ENCODE results near the gene SYP. TPM values are rescaled to one million over a fixed set of nuclear protein-coding genes. Genes with fewer than 3 reads are reported as not detected.

SYP gene
- polyA plus RNA-seq (2012; ENCODE audit: low read depth, missing spikeins), result 0.71 TPM

GRCh38 chrX:49199906-49200771 lies at the start of gene SYP:
TSS of gene SYP (minus strand) at chrX:49200193. CDS start at chrX:49200186, 7 bp downstream.
- DNase-seq (ENCODE audit: insufficient read length, low spot score) (peak; percentile 82), FAIRE-seq (peak; percentile 100)
- TF ChIP-seq POLR2AphosphoS5 (IDR thresholded peaks at IDR 0.05; ENCODE audit: low read depth, low read length) (peak; percentile 79), POLR2A (IDR thresholded peaks at IDR 0.05; ENCODE audit: low read depth, low read length) (peak; percentile 77), PAX5 (IDR thresholded peaks at IDR 0.05; ENCODE audit: insufficient read depth, low read length, severe bottlenecking) (peak; percentile 18), TAF1 (IDR thresholded peaks at IDR 0.05; ENCODE audit: low read depth, low read length) (0 out of 2 replicates have a peak, but pooled peaks have one; percentile 58), SPI1 (IDR thresholded peaks at IDR 0.05; ENCODE audit: low read depth, low read length) (no peak), POU2F2 (IDR thresholded peaks at IDR 0.05; ENCODE audit: low read depth, low read length) (0 out of 2 replicates have a peak, but pooled peaks have one; percentile 10)

DNA sequence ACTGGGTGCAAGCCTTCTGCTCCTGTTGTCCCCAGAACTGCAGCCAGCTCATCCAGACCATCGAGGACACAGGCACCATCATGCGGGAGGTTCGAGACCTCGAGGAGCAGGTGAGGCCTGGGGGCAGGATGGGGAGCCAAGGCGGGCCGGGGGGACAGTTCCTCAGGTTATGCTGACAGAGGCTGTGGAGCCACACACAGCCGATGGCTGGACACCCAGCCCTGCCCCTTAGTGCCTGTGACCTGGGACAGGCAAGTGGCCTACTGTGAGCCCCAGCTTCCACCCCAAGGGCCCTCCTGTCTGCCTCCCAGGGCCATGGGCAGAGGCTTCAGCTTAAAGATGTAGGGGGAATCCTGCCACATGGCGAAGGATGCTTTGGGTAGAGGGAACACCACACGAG lies 49.6 kb upstream of the SYP start:
- DNase-seq (ENCODE audit: insufficient read length, low spot score), result no peak
- no peak for FAIRE-seq
- TF ChIP-seq POLR2A (IDR thresholded peaks at IDR 0.05; ENCODE audit: low read depth, low read length) (no peak), SPI1 (IDR thresholded peaks at IDR 0.05; ENCODE audit: low read depth, low read length) (no peak), PAX5 (IDR thresholded peaks at IDR 0.05; ENCODE audit: insufficient read depth, low read length, severe bottlenecking) (no peak), POLR2AphosphoS5 (IDR thresholded peaks at IDR 0.05; ENCODE audit: low read depth, low read length) (no peak), TAF1 (IDR thresholded peaks at IDR 0.05; ENCODE audit: low read depth, low read length) (no peak), POU2F2 (IDR thresholded peaks at IDR 0.05; ENCODE audit: low read depth, low read length) (no peak)

DNA sequence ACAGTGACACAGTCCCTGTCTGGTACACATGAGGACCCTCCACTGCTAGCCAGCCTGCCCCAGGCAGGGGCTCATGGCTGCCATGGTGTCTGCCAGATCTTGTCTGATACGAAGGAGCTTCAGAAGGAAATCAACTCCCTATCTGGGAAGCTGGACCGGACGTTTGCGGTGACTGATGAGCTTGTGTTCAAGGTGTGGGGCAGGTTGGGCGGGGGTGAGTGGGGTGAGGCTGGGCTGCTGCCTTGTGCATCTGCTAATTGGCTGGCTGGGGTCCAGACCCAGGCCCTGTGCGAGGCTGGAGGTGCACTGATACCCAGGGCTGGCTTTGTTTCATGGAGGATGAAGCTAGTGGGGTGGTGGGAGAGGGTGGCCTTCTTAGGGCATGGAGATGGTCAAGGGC lies 49.1 kb upstream of the SYP start:
- no peak for DNase-seq (ENCODE audit: insufficient read length, low spot score)
- no peak for TF ChIP-seq TAF1 (IDR thresholded peaks at IDR 0.05; ENCODE audit: low read depth, low read length)
- TF ChIP-seq SPI1 (IDR thresholded peaks at IDR 0.05; ENCODE audit: low read depth, low read length), result no peak
- no peak for TF ChIP-seq PAX5 (IDR thresholded peaks at IDR 0.05; ENCODE audit: insufficient read depth, low read length, severe bottlenecking)
- TF ChIP-seq POLR2AphosphoS5 (IDR thresholded peaks at IDR 0.05; ENCODE audit: low read depth, low read length), result no peak
- TF ChIP-seq POU2F2 (IDR thresholded peaks at IDR 0.05; ENCODE audit: low read depth, low read length), result no peak
- TF ChIP-seq POLR2A (IDR thresholded peaks at IDR 0.05; ENCODE audit: low read depth, low read length), result no peak
- FAIRE-seq, result no peak

- no peak for TF ChIP-seq TAF1 (IDR thresholded peaks at IDR 0.05; ENCODE audit: low read depth, low read length)
- TF ChIP-seq POLR2A (IDR thresholded peaks at IDR 0.05; ENCODE audit: low read depth, low read length), result no peak
- no peak for TF ChIP-seq SPI1 (IDR thresholded peaks at IDR 0.05; ENCODE audit: low read depth, low read length)
- TF ChIP-seq POU2F2 (IDR thresholded peaks at IDR 0.05; ENCODE audit: low read depth, low read length), result no peak
- TF ChIP-seq POLR2AphosphoS5 (IDR thresholded peaks at IDR 0.05; ENCODE audit: low read depth, low read length), result no peak
- no peak for TF ChIP-seq PAX5 (IDR thresholded peaks at IDR 0.05; ENCODE audit: insufficient read depth, low read length, severe bottlenecking)
- no peak for DNase-seq (ENCODE audit: insufficient read length, low spot score)
- no peak for FAIRE-seq
Observed at GRCh38 chrX:49247916-49248811, 48.2 kb upstream of the SYP start.

- DNase-seq (ENCODE audit: insufficient read length, low spot score) (no peak), FAIRE-seq (no peak)
- TF ChIP-seq POLR2A (IDR thresholded peaks at IDR 0.05; ENCODE audit: low read depth, low read length) (no peak), TAF1 (IDR thresholded peaks at IDR 0.05; ENCODE audit: low read depth, low read length) (no peak), POU2F2 (IDR thresholded peaks at IDR 0.05; ENCODE audit: low read depth, low read length) (no peak)
Observed at GRCh38 chrX:49247346-49247745, 47.4 kb upstream of the SYP start.

GRCh38 chrX:49246541-49246940 lies 46.5 kb upstream of the SYP start:
- no peak for TF ChIP-seq SPI1 (IDR thresholded peaks at IDR 0.05; ENCODE audit: low read depth, low read length)
- no peak for TF ChIP-seq POLR2A (IDR thresholded peaks at IDR 0.05; ENCODE audit: low read depth, low read length)
- no peak for TF ChIP-seq POLR2AphosphoS5 (IDR thresholded peaks at IDR 0.05; ENCODE audit: low read depth, low read length)
- no peak for TF ChIP-seq POU2F2 (IDR thresholded peaks at IDR 0.05; ENCODE audit: low read depth, low read length)
- no peak for DNase-seq (ENCODE audit: insufficient read length, low spot score)
- FAIRE-seq, result no peak

GRCh38 chrX:49244207-49244606 lies 44.2 kb upstream of the SYP start:
- FAIRE-seq, result no peak
- no peak for TF ChIP-seq POLR2A (IDR thresholded peaks at IDR 0.05; ENCODE audit: low read depth, low read length)
- no peak for TF ChIP-seq POU2F2 (IDR thresholded peaks at IDR 0.05; ENCODE audit: low read depth, low read length)
- TF ChIP-seq SPI1 (IDR thresholded peaks at IDR 0.05; ENCODE audit: low read depth, low read length), result no peak
- no peak for TF ChIP-seq POLR2AphosphoS5 (IDR thresholded peaks at IDR 0.05; ENCODE audit: low read depth, low read length)
- TF ChIP-seq PAX5 (IDR thresholded peaks at IDR 0.05; ENCODE audit: insufficient read depth, low read length, severe bottlenecking), result no peak
- no peak for TF ChIP-seq TAF1 (IDR thresholded peaks at IDR 0.05; ENCODE audit: low read depth, low read length)

DNA sequence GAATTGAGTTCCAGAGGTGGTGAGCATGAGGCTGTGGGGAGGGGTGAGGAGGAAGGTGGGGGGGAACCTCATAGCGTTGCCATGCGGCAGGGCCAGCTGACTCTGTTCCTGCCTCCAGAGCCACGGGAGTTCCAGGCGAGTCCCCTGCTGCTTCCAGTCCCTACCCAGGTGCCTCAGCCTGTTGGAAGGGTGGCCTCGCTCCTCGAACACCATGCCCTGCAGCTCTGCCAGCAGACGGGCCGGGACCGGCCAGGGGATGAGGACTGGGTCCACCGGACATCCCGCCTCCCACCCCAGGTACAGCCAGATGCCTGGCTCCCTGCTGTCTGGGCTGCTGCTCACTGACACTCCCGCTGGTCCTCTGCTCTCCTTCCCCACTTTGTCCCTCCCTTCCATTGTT lies 43.2 kb upstream of the SYP start:
- FAIRE-seq, result no peak
- TF ChIP-seq TAF1 (IDR thresholded peaks at IDR 0.05; ENCODE audit: low read depth, low read length) (no peak), POLR2A (IDR thresholded peaks at IDR 0.05; ENCODE audit: low read depth, low read length) (no peak), SPI1 (IDR thresholded peaks at IDR 0.05; ENCODE audit: low read depth, low read length) (no peak), POLR2AphosphoS5 (IDR thresholded peaks at IDR 0.05; ENCODE audit: low read depth, low read length) (no peak), POU2F2 (IDR thresholded peaks at IDR 0.05; ENCODE audit: low read depth, low read length) (no peak), PAX5 (IDR thresholded peaks at IDR 0.05; ENCODE audit: insufficient read depth, low read length, severe bottlenecking) (no peak)

More at GRCh38 chrX:49244207-49244606, 44.2 kb upstream of the SYP start:
- no peak for DNase-seq (ENCODE audit: insufficient read length, low spot score)

GRCh38 chrX:49242545-49243066 lies 42.6 kb upstream of the SYP start:
- FAIRE-seq, result no peak
- DNase-seq (ENCODE audit: insufficient read length, low spot score), result no peak

More for the DNA sequence above, 43.2 kb upstream of the SYP start:
- DNase-seq (ENCODE audit: insufficient read length, low spot score), result no peak

More at GRCh38 chrX:49242545-49243066, 42.6 kb upstream of the SYP start:
- TF ChIP-seq POLR2AphosphoS5 (IDR thresholded peaks at IDR 0.05; ENCODE audit: low read depth, low read length) (no peak), POU2F2 (IDR thresholded peaks at IDR 0.05; ENCODE audit: low read depth, low read length) (no peak)
